ENCODE results near the gene RFT1. TPM values are rescaled to one million over a fixed set of nuclear protein-coding genes. Genes with fewer than 3 reads are reported as not detected.

RFT1 gene
- total and polyA plus RNA-seq, 10 donors, result 6.0 to 25.6 (median 15.4) TPM

DNA sequence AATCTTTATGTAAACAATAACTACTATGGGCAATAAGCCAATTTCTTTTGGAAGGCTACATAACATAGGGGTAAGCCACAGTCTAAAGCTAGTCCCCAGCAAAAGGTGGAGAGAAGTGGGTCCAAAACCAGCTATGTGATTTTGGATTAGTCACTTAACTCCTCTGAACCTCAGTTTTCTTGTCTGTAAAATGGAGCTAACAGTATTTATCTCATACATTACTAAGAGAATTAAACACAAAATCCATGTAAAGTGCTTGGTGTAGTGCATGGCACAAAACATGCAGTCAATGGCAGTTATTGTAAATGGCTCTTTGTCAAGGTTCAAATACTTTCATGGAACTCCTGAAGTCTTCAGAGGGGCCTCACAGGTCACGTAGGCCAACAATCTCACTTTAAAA is 13.3 kb downstream of the RFT1 start:
- Histone ChIP-seq H3K27ac (no peak overlapping the region), H3K36me3 (peaks cover 0 to 97% (median 71%) of the 10 kb centered on the region in 6 donors), H3K27me3 (replicated peaks in 1 of 7) (no peaks in the 10 kb centered on the region), H3K4me3 (no peak overlapping the region), H3K4me1 (peaks cover 0 to 29% (median 9%) of the 10 kb centered on the region in 6 donors), H3K9me3 (no peaks in the 10 kb centered on the region)
- intact Hi-C loops (cut with DNase I; ENCODE audit: low total_unique reads), result no loop called here
- no peak for DNase-seq
- WGBS, 5 donors, result 86 to 100% (median 100%) methylated on average over 1 of the region's 1 CpG
- TF ChIP-seq CTCF (IDR thresholded peaks at IDR 0.05 in 8 of 11, conservative IDR thresholded peaks at IDR 0.05 in 3 of 11), result no peak
- no peak for TF ChIP-seq POLR2AphosphoS5 (IDR thresholded peaks at IDR 0.05)
- TF ChIP-seq POLR2A (IDR thresholded peaks at IDR 0.05), result no peak

- Histone ChIP-seq H3K4me3 (peak overlapping the region in 1 of 8 donors; percentile 42), H3K27ac (peak overlapping the region in 7 of 8 donors; percentile 54 to 88 (median 73)), H3K9me3 (no peaks in the 10 kb centered on the region), H3K27me3 (replicated peaks in 1 of 7) (no peaks in the 10 kb centered on the region), H3K4me1 (peaks cover 0 to 38% (median 10%) of the 10 kb centered on the region in 6 donors), H3K36me3 (peaks cover 0 to 97% (median 64%) of the 10 kb centered on the region in 6 donors)
- whole genome bisulfite sequencing, 5 donors, result 68 to 88% (median 77%) methylated on average over 5 of the region's 5 CpGs
- TF ChIP-seq POLR2AphosphoS5 (IDR thresholded peaks at IDR 0.05), result peak in 1 of 3 donors; percentile 54
- TF ChIP-seq CTCF (IDR thresholded peaks at IDR 0.05 in 8 of 11, conservative IDR thresholded peaks at IDR 0.05 in 3 of 11), result no peak
- intact Hi-C loops (cut with DNase I; ENCODE audit: low total_unique reads), result loop anchor here (5.0 kb wide), 1 partner anchor 83 kb away; no protein-coding TSS in a partner anchor
- DNase-seq, result no peak
Measured at GRCh38 chr3:53114412-53115074, 15.7 kb downstream of the RFT1 start.

- TF ChIP-seq POLR2A (IDR thresholded peaks at IDR 0.05) (no peak), CTCF (IDR thresholded peaks at IDR 0.05 in 8 of 11, conservative IDR thresholded peaks at IDR 0.05 in 3 of 11) (peak; percentile 75 to 95 (median 91)), POLR2AphosphoS5 (IDR thresholded peaks at IDR 0.05) (peak in 1 of 3 donors; percentile 63)
- Histone ChIP-seq H3K4me1 (peaks cover 0 to 44% (median 12%) of the 10 kb centered on the region in 6 donors), H3K27ac (peak overlapping the region in 7 of 8 donors; percentile 54 to 88 (median 73)), H3K4me3 (peak overlapping the region in 1 of 8 donors; percentile 42), H3K9me3 (no peaks in the 10 kb centered on the region), H3K36me3 (peaks cover 0 to 97% (median 64%) of the 10 kb centered on the region in 6 donors), H3K27me3 (replicated peaks in 1 of 7) (no peaks in the 10 kb centered on the region)
- 11 to 18% (median 14%) methylated on average over 5 of the region's 5 CpGs for WGBS, 5 donors
- intact Hi-C loops (cut with DNase I; ENCODE audit: low total_unique reads), result loop anchor here (5.0 kb wide), 1 partner anchor 83 kb away; no protein-coding TSS in a partner anchor
- DNase-seq, result peak; percentile 91
Measured at GRCh38 chr3:53114011-53114400, 16.2 kb downstream of the RFT1 start.

GRCh38 chr3:53113293-53114010 is 16.8 kb downstream of the RFT1 start:
- H3K36me3 ChIP-seq, result peaks cover 0 to 97% (median 61%) of the 10 kb centered on the region in 6 donors
- TF ChIP-seq CTCF (IDR thresholded peaks at IDR 0.05 in 8 of 11, conservative IDR thresholded peaks at IDR 0.05 in 3 of 11), result no peak
- no peak for TF ChIP-seq POLR2A (IDR thresholded peaks at IDR 0.05)
- H3K27ac ChIP-seq, result peak overlapping the region in 4 of 8 donors; percentile 54 to 88 (median 78)
- H3K4me1 ChIP-seq, result peaks cover 0 to 47% (median 13%) of the 10 kb centered on the region in 6 donors
- DNase-seq, result no peak
- peak overlapping the region in 1 of 8 donors; percentile 42 for H3K4me3 ChIP-seq
- no peaks in the 10 kb centered on the region for H3K27me3 ChIP-seq (replicated peaks in 1 of 7)
- no peaks in the 10 kb centered on the region for H3K9me3 ChIP-seq
- 88 to 100% (median 95%) methylated on average over 1 of the region's 1 CpG for WGBS, 5 donors
- intact Hi-C loops (cut with DNase I; ENCODE audit: low total_unique reads), result loop anchor here (5.0 kb wide), 1 partner anchor 84 kb away; no protein-coding TSS in a partner anchor

Measured in spleen (tissue), 11 donors.